ENCODE results near the gene SDK1. TPM values are rescaled to one million over a fixed set of nuclear protein-coding genes. Genes with fewer than 3 reads are reported as not detected.

The SDK1 gene
- total and polyA plus RNA-seq, 4 donors = 1.9 to 46.3 (median 12.4) TPM

DNA sequence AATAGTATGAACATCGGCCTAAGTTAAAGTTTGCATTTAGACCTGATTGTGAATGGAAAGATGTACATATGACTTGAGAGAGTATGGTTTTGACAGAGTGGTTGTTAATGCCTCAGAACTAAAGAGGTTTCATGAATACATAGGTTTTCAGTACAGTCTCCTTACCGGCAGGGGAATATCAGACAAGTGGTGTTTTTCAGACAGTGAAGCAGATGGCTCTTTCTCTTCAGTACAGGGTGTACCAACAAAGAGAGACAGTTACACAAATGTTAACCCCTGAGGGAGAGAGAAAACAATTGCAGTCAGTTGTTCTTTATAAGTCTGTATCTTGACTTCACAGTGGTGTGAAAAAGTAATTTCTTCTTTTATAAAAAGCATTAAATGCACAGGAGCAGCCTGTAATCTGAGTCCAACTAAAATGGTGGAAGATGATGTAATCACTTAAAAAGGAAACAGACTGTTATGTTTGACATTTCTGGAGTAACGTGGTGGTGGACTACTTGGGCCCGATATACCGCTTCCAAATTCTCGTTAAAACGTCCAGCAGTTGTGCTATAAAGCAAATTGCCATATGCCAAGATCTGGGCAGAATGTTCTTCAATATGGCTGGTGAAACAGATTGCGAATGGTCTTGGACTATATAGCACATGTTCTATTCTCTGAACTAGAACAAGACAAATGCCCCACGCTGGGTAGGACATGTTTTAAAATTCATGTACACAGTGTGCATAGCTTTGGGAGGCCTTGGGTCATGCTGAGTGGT, 69.2 kb downstream of the SDK1 start:
- Histone ChIP-seq H3K27me3 (ENCODE audit: control insufficient read depth in 1 of 2, insufficient read depth in 2 of 2, low read length in 1 of 2) (no peaks in the 10 kb centered on the region), H3K36me3 (ENCODE audit: control insufficient read depth in 1 of 2, insufficient read depth in 2 of 2, low read length in 1 of 2) (no peaks in the 10 kb centered on the region), H3K4me3 (ENCODE audit: low read length in 2 of 2) (no peak overlapping the region), H3K9me3 (ENCODE audit: control insufficient read depth, low read length) (no peaks in the 10 kb centered on the region), H3K27ac (ENCODE audit: low read depth in 1 of 2, low read length in 2 of 2) (no peak overlapping the region), H3K4me1 (ENCODE audit: control insufficient read depth in 1 of 2, insufficient read depth in 2 of 2, low read length in 2 of 2) (peaks cover 2 to 6% of the 10 kb centered on the region in 2 donors)
- ATAC-seq (ENCODE audit: low FRiP score) (no peak), DNase-seq (no peak)
- intact Hi-C loops (cut with DNase I) = no loop called here
- WGBS, 2 donors = 42 to 46% methylated on average over 9 of the region's 9 CpGs

GRCh38 chr7:3370921-3371320, 69.9 kb downstream of the SDK1 start:
- H3K36me3 ChIP-seq (ENCODE audit: control insufficient read depth in 1 of 2, insufficient read depth in 2 of 2, low read length in 1 of 2) = no peaks in the 10 kb centered on the region
- H3K27me3 ChIP-seq (ENCODE audit: control insufficient read depth in 1 of 2, insufficient read depth in 2 of 2, low read length in 1 of 2) = no peaks in the 10 kb centered on the region
- no peaks in the 10 kb centered on the region for H3K9me3 ChIP-seq (ENCODE audit: control insufficient read depth, low read length)
- DNase-seq (no peak), ATAC-seq (ENCODE audit: low FRiP score) (no peak)
- WGBS, 2 donors = 94 to 96% methylated on average over 7 of the region's 7 CpGs
- no peak overlapping the region for H3K4me3 ChIP-seq (ENCODE audit: low read length in 2 of 2)
- intact Hi-C loops (cut with DNase I) = no loop called here
- H3K4me1 ChIP-seq (ENCODE audit: control insufficient read depth in 1 of 2, insufficient read depth in 2 of 2, low read length in 2 of 2) = peaks cover 2 to 6% of the 10 kb centered on the region in 2 donors
- no peak overlapping the region for H3K27ac ChIP-seq (ENCODE audit: low read depth in 1 of 2, low read length in 2 of 2)

GRCh38 chr7:3371601-3372000, 70.5 kb downstream of the SDK1 start:
- 75 to 76% methylated on average over 4 of the region's 4 CpGs for WGBS, 2 donors
- no peak overlapping the region for H3K4me3 ChIP-seq (ENCODE audit: low read length in 2 of 2)
- DNase-seq = no peak
- no peaks in the 10 kb centered on the region for H3K9me3 ChIP-seq (ENCODE audit: control insufficient read depth, low read length)
- no peaks in the 10 kb centered on the region for H3K27me3 ChIP-seq (ENCODE audit: control insufficient read depth in 1 of 2, insufficient read depth in 2 of 2, low read length in 1 of 2)
- no peak for ATAC-seq (ENCODE audit: low FRiP score)
- H3K27ac ChIP-seq (ENCODE audit: low read depth in 1 of 2, low read length in 2 of 2) = no peak overlapping the region
- H3K36me3 ChIP-seq (ENCODE audit: control insufficient read depth in 1 of 2, insufficient read depth in 2 of 2, low read length in 1 of 2) = no peaks in the 10 kb centered on the region
- intact Hi-C loops (cut with DNase I) = no loop called here
- H3K4me1 ChIP-seq (ENCODE audit: control insufficient read depth in 1 of 2, insufficient read depth in 2 of 2, low read length in 2 of 2) = peaks cover 2 to 6% of the 10 kb centered on the region in 2 donors

DNA sequence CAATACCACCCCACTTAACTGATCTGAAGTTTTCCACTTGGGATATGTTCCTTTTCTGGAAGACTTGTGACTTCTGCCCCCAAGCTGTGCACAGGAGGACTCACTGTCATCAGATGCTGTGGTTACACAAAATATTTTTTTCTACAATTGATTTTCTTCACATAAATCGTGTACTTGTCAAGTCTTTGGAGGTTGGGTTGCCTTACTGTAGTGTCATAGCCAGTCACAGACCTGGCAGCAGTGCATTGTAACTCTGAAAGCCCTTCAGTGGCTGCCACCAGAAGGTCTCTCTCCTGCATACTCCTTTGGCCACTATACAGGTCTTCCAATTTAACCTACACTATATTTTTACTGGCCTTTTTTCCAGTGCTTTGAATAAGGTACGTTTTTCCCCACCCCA, 73.2 kb downstream of the SDK1 start:
- no peaks in the 10 kb centered on the region for H3K36me3 ChIP-seq (ENCODE audit: control insufficient read depth in 1 of 2, insufficient read depth in 2 of 2, low read length in 1 of 2)
- H3K9me3 ChIP-seq (ENCODE audit: control insufficient read depth, low read length) = no peaks in the 10 kb centered on the region
- ATAC-seq (ENCODE audit: low FRiP score) (no peak), DNase-seq (no peak)
- no peak overlapping the region for H3K4me3 ChIP-seq (ENCODE audit: low read length in 2 of 2)
- intact Hi-C loops (cut with DNase I) = no loop called here
- H3K4me1 ChIP-seq (ENCODE audit: control insufficient read depth in 1 of 2, insufficient read depth in 2 of 2, low read length in 2 of 2) = peaks cover 2 to 5% of the 10 kb centered on the region in 2 donors
- H3K27ac ChIP-seq (ENCODE audit: low read depth in 1 of 2, low read length in 2 of 2) = no peak overlapping the region
- H3K27me3 ChIP-seq (ENCODE audit: control insufficient read depth in 1 of 2, insufficient read depth in 2 of 2, low read length in 1 of 2) = no peaks in the 10 kb centered on the region
- 74 to 77% methylated on average over 2 of the region's 2 CpGs for WGBS, 2 donors

GRCh38 chr7:3378390-3379150, 77.5 kb downstream of the SDK1 start:
- Histone ChIP-seq H3K36me3 (ENCODE audit: control insufficient read depth in 1 of 2, insufficient read depth in 2 of 2, low read length in 1 of 2) (no peaks in the 10 kb centered on the region), H3K4me3 (ENCODE audit: low read length in 2 of 2) (no peak overlapping the region), H3K4me1 (ENCODE audit: control insufficient read depth in 1 of 2, insufficient read depth in 2 of 2, low read length in 2 of 2) (peaks cover 0 to 4% of the 10 kb centered on the region in 2 donors), H3K9me3 (ENCODE audit: control insufficient read depth, low read length) (no peaks in the 10 kb centered on the region), H3K27ac (ENCODE audit: low read depth in 1 of 2, low read length in 2 of 2) (no peak overlapping the region), H3K27me3 (ENCODE audit: control insufficient read depth in 1 of 2, insufficient read depth in 2 of 2, low read length in 1 of 2) (no peaks in the 10 kb centered on the region)
- no peak for ATAC-seq (ENCODE audit: low FRiP score)
- WGBS, 2 donors = 73 to 82% methylated on average over 18 of the region's 18 CpGs
- DNase-seq = no peak
- intact Hi-C loops (cut with DNase I) = no loop called here

GRCh38 chr7:3380034-3380433, 79.0 kb downstream of the SDK1 start:
- no peak for ATAC-seq (ENCODE audit: low FRiP score)
- Histone ChIP-seq H3K27me3 (ENCODE audit: control insufficient read depth in 1 of 2, insufficient read depth in 2 of 2, low read length in 1 of 2) (no peaks in the 10 kb centered on the region), H3K27ac (ENCODE audit: low read depth in 1 of 2, low read length in 2 of 2) (no peak overlapping the region), H3K36me3 (ENCODE audit: control insufficient read depth in 1 of 2, insufficient read depth in 2 of 2, low read length in 1 of 2) (no peaks in the 10 kb centered on the region), H3K9me3 (ENCODE audit: control insufficient read depth, low read length) (no peaks in the 10 kb centered on the region), H3K4me3 (ENCODE audit: low read length in 2 of 2) (no peak overlapping the region), H3K4me1 (ENCODE audit: control insufficient read depth in 1 of 2, insufficient read depth in 2 of 2, low read length in 2 of 2) (peaks cover 0 to 4% of the 10 kb centered on the region in 2 donors)
- intact Hi-C loops (cut with DNase I) = no loop called here
- no peak for DNase-seq
- 89% methylated on average over 4 of the region's 4 CpGs for WGBS, 2 donors

DNA sequence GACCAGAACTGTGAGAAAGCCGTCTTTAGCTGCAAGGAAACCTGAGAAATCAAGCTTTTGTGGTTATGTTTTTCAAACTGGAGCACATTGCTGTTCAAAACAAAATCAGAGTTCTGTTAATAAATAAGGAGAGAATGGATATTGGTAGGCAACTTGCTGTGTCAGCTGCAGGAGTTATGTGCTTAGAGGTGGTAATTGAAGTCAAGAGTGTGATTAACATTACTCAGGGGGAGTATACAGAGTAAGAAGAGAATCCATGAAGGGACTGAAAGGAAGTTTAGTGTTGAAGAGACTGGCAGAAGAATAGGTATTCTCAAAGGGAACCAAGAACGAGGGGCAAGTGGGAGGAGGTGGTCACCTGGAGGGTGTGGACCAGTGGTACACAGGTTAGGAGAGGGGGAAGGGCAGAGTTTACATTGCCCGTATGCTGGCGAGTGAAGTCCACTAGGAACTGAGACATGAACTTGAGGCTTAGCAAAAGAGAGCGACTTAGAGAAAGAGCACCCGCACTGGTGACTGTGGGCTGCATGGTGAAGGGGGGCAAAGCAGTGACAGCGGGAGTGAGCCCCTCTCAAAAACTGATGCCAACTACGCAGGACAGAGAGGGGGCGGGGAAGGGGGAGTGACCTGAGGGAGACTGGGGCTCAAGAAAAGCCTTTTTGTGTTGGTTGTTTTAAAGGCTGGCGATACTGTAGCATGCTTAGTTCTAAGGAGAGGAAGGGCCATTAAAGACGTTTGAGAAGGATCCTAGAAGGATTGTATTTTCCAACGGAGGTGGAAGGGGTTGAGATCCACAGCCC, 80.0 kb downstream of the SDK1 start:
- intact Hi-C loops (cut with DNase I) = no loop called here
- DNase-seq (no peak), ATAC-seq (ENCODE audit: low FRiP score) (no peak)
- Histone ChIP-seq H3K27me3 (ENCODE audit: control insufficient read depth in 1 of 2, insufficient read depth in 2 of 2, low read length in 1 of 2) (no peaks in the 10 kb centered on the region), H3K36me3 (ENCODE audit: control insufficient read depth in 1 of 2, insufficient read depth in 2 of 2, low read length in 1 of 2) (no peaks in the 10 kb centered on the region), H3K4me1 (ENCODE audit: control insufficient read depth in 1 of 2, insufficient read depth in 2 of 2, low read length in 2 of 2) (peaks cover 0 to 4% of the 10 kb centered on the region in 2 donors), H3K9me3 (ENCODE audit: control insufficient read depth, low read length) (no peaks in the 10 kb centered on the region), H3K27ac (ENCODE audit: low read depth in 1 of 2, low read length in 2 of 2) (no peak overlapping the region), H3K4me3 (ENCODE audit: low read length in 2 of 2) (no peak overlapping the region)
- WGBS, 2 donors = 75 to 81% methylated on average over 12 of the region's 12 CpGs

DNA sequence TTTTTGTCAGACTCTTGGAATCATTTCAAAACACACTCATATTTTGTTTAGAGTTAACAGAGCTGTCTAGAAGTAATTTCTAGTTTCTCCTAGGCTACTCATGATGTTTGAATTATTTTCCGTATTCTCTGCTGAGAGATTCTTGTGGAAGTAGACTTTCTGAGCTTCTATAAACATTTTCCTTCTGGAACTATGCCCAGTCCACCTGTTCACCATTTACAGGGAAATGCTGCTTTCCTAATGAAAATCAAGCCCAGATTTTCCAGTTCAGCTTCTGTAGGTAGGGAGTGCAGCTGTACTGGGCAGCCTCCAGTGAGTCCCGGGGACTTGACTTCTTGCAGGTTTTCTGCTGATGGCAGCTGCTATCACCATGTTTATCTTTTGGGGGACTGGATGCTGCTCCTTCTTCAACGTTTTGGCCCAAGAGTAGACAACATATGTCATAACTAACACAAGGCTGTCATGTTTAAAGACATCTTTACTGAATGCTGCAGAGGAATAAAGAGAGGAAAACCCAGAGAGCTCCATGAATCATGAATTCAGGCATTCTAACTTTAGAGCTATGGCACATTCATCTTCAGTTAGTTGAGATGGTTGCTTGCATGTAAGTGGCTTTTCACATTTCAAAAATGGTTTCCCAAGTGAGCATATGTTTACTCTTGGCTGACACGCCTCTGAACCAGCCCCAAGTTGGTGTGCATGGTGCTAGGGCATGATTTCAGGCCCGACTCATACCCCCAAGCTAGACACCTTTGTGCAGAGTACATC, 85.6 kb downstream of the SDK1 start:
- intact Hi-C loops (cut with DNase I) = no loop called here
- Histone ChIP-seq H3K9me3 (ENCODE audit: control insufficient read depth, low read length) (no peaks in the 10 kb centered on the region), H3K4me1 (ENCODE audit: control insufficient read depth in 1 of 2, insufficient read depth in 2 of 2, low read length in 2 of 2) (peaks cover 4 to 7% of the 10 kb centered on the region in 2 donors), H3K36me3 (ENCODE audit: control insufficient read depth in 1 of 2, insufficient read depth in 2 of 2, low read length in 1 of 2) (no peaks in the 10 kb centered on the region), H3K4me3 (ENCODE audit: low read length in 2 of 2) (no peak overlapping the region), H3K27me3 (ENCODE audit: control insufficient read depth in 1 of 2, insufficient read depth in 2 of 2, low read length in 1 of 2) (no peaks in the 10 kb centered on the region), H3K27ac (ENCODE audit: low read depth in 1 of 2, low read length in 2 of 2) (no peak overlapping the region)
- DNase-seq = no peak
- 39 to 41% methylated on average over 5 of the region's 5 CpGs for WGBS, 2 donors
- ATAC-seq (ENCODE audit: low FRiP score) = no peak
